ENCODE results near the gene KCNQ1. TPM values are rescaled to one million over a fixed set of nuclear protein-coding genes. Genes with fewer than 3 reads are reported as not detected.

Gene KCNQ1
- total RNA-seq, 1 experiment from 2014 or later = not detected

- Mint-ChIP-seq H3K36me3 (ENCODE audit: insufficient read depth, unreplicated experiment) (no peaks in the 10 kb centered on the region), H3K9me3 (ENCODE audit: unreplicated experiment) (no peaks in the 10 kb centered on the region), H3K27me3 (ENCODE audit: insufficient read depth, unreplicated experiment) (peaks cover 3% of the 10 kb centered on the region), H3K4me1 (ENCODE audit: insufficient read depth, unreplicated experiment) (no peaks in the 10 kb centered on the region), H3K27ac (ENCODE audit: low read depth, unreplicated experiment) (no peak overlapping the region), H3K4me3 (ENCODE audit: unreplicated experiment) (no peak overlapping the region)
- CTCF ChIA-PET = interaction anchor here (0.6 kb wide), 1 partner anchor 399 kb away, joined by 3 read pairs; no protein-coding TSS in a partner anchor
- intact Hi-C loops (cut with micrococcal nuclease) = no loop called here
- POLR2A ChIA-PET = no interaction called here
- DNase-seq (ENCODE audit: unreplicated experiment) = no peak
- no peak for TF ChIP-seq CTCF (IDR thresholded peaks at IDR 0.05; ENCODE audit: unreplicated experiment)
- no TSS peak for BruUV-seq (replicated peaks)
These were observed 260.2 kb downstream of the KCNQ1 start for GRCh38 chr11:2704896-2705606.

GRCh38 chr11:2706321-2706720, 261.5 kb downstream of the KCNQ1 start:
- intact Hi-C loops (cut with micrococcal nuclease) = no loop called here
- no TSS peak for BruUV-seq (replicated peaks)
- POLR2A ChIA-PET = no interaction called here
- Mint-ChIP-seq H3K27ac (ENCODE audit: low read depth, unreplicated experiment) (no peak overlapping the region), H3K4me3 (ENCODE audit: unreplicated experiment) (no peak overlapping the region), H3K27me3 (ENCODE audit: insufficient read depth, unreplicated experiment) (peaks cover 16% of the 10 kb centered on the region), H3K4me1 (ENCODE audit: insufficient read depth, unreplicated experiment) (no peaks in the 10 kb centered on the region), H3K36me3 (ENCODE audit: insufficient read depth, unreplicated experiment) (no peaks in the 10 kb centered on the region), H3K9me3 (ENCODE audit: unreplicated experiment) (no peaks in the 10 kb centered on the region)
- TF ChIP-seq CTCF (IDR thresholded peaks at IDR 0.05; ENCODE audit: unreplicated experiment) = no peak
- no peak for DNase-seq (ENCODE audit: unreplicated experiment)
- CTCF ChIA-PET = interaction anchor here (0.6 kb wide), 2 partner anchors 22 to 172 kb away, joined by 3 read pairs; no protein-coding TSS in a partner anchor

GRCh38 chr11:2707736-2708135, 262.9 kb downstream of the KCNQ1 start:
- POLR2A ChIA-PET = interaction anchor here (0.7 kb wide), 1 partner anchor 17 kb away, joined by 4 read pairs; no protein-coding TSS in a partner anchor
- BruUV-seq (replicated peaks) = no TSS peak
- no peak overlapping the region for H3K4me3 Mint-ChIP-seq (ENCODE audit: unreplicated experiment)
- CTCF ChIA-PET = no interaction called here
- no peak for DNase-seq (ENCODE audit: unreplicated experiment)
- no peaks in the 10 kb centered on the region for H3K9me3 Mint-ChIP-seq (ENCODE audit: unreplicated experiment)
- H3K27me3 Mint-ChIP-seq (ENCODE audit: insufficient read depth, unreplicated experiment) = peaks cover 22% of the 10 kb centered on the region
- no peaks in the 10 kb centered on the region for H3K36me3 Mint-ChIP-seq (ENCODE audit: insufficient read depth, unreplicated experiment)
- TF ChIP-seq CTCF (IDR thresholded peaks at IDR 0.05; ENCODE audit: unreplicated experiment) = no peak
- H3K27ac Mint-ChIP-seq (ENCODE audit: low read depth, unreplicated experiment) = no peak overlapping the region
- no peaks in the 10 kb centered on the region for H3K4me1 Mint-ChIP-seq (ENCODE audit: insufficient read depth, unreplicated experiment)
- intact Hi-C loops (cut with micrococcal nuclease) = no loop called here

DNA sequence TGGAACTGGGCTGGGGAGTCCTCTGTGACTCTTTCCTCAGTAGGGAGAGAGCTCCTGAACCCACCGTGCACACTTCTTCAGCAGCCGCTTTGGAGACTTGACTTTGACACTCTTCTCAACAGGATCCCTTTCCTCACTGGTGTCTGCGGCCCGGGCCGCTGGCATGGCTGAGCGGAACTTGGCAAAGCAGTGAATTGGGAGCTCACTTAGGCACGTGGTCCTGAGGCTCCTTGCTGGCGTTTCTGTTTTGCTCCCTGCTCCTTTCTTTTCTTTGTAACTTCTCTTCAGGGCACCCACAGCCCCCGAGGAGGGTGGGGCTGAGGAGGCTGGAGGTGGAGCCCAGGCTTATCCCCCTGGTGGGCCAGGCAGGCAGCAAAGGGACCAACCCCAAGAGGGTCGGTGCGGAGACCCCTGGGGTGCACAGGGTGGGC, 263.4 kb downstream of the KCNQ1 start:
- no peaks in the 10 kb centered on the region for H3K4me1 Mint-ChIP-seq (ENCODE audit: insufficient read depth, unreplicated experiment)
- no peak overlapping the region for H3K4me3 Mint-ChIP-seq (ENCODE audit: unreplicated experiment)
- no peak for DNase-seq (ENCODE audit: unreplicated experiment)
- H3K27me3 Mint-ChIP-seq (ENCODE audit: insufficient read depth, unreplicated experiment) = peaks cover 22% of the 10 kb centered on the region
- H3K36me3 Mint-ChIP-seq (ENCODE audit: insufficient read depth, unreplicated experiment) = no peaks in the 10 kb centered on the region
- no peak overlapping the region for H3K27ac Mint-ChIP-seq (ENCODE audit: low read depth, unreplicated experiment)
- H3K9me3 Mint-ChIP-seq (ENCODE audit: unreplicated experiment) = no peaks in the 10 kb centered on the region
- ChIA-PET POLR2A (no interaction called here), CTCF (no interaction called here)
- intact Hi-C loops (cut with micrococcal nuclease) = no loop called here
- no peak for TF ChIP-seq CTCF (IDR thresholded peaks at IDR 0.05; ENCODE audit: unreplicated experiment)
- no TSS peak for BruUV-seq (replicated peaks)

All from MCF 10A (cell line).